ENCODE results near the gene ATP6V0C.

DNA sequence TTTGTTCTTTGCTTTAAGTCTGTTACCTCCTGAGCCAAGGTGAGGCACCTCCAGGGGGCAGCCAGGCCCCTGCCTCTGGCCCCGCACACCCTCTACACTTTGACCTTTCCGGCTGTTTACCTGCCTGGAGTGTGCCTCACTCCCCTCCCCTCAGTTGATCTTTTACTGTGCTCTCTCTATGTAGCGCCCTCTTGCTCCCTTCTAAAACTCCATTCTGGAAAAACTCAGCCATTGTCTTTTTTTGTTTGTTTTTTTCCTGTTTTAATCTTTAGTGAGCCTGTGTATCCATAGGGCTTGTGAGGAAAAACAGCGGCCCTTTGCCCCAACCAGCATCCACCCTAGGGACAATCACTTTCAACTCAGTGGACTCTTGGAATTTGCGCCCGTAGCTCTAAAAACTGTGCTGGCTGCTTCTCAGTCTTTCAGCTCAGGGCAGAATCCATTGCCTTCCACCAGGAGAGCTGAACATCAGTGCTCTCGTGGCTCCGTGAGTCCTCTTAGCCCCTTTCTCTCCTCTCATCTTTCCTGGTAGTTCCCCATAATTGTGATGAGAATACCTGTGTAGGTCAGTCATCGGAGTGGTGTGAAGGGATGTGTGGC is 10.7 kb downstream of the ATP6V0C start:
- TF ChIP-seq, protein P1, sequence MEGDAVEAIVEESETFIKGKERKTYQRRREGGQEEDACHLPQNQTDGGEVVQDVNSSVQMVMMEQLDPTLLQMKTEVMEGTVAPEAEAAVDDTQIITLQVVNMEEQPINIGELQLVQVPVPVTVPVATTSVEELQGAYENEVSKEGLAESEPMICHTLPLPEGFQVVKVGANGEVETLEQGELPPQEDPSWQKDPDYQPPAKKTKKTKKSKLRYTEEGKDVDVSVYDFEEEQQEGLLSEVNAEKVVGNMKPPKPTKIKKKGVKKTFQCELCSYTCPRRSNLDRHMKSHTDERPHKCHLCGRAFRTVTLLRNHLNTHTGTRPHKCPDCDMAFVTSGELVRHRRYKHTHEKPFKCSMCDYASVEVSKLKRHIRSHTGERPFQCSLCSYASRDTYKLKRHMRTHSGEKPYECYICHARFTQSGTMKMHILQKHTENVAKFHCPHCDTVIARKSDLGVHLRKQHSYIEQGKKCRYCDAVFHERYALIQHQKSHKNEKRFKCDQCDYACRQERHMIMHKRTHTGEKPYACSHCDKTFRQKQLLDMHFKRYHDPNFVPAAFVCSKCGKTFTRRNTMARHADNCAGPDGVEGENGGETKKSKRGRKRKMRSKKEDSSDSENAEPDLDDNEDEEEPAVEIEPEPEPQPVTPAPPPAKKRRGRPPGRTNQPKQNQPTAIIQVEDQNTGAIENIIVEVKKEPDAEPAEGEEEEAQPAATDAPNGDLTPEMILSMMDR (conservative IDR thresholded peaks at IDR 0.05 in 1 of 2, IDR thresholded peaks at IDR 0.05 in 1 of 2; ENCODE audit: extremely low read depth in 1 of 2, insufficient read depth in 1 of 2, low read depth in 1 of 2, low read length in 2 of 2) = no peak
- TF ChIP-seq EZH2 (IDR thresholded peaks at IDR 0.05; ENCODE audit: borderline replicate concordance, low read length) = no peak
